GM23338 (cell line): ENCODE results near the gene HEXD. TPM values are rescaled to one million over a fixed set of nuclear protein-coding genes. Genes with fewer than 3 reads are reported as not detected.

Experiments
- ATAC-seq: fragments of 200-7000 bp; cut with Tn5 transposase; 3 replicates; pipeline ENCODE4 v1.9.1; 2020
- DNase-seq: peaks from one replicate; pipeline ENCODE4 v3.0.0-alpha.2; 2015; ENCODE audit warnings: low spot score
- H2AFZ ChIP-seq: fragments of 200-600 bp; sonication (generic); 2 replicates; pipeline ENCODE4 v1.8.0; 2016; ENCODE audit warnings: antibody characterized with exemption, mild to moderate bottlenecking, moderate library complexity
- H3F3A ChIP-seq: fragments of 200-600 bp; sonication (generic); replicated peaks from 2 replicates; pipeline ENCODE4 v1.8.0; 2017; ENCODE audit warnings: antibody characterized with exemption, mixed run types, low read depth
- H3K27ac ChIP-seq: fragments of 200-600 bp; sonication (generic); 2 replicates; pipeline ENCODE4 v1.6.1; 2016; ENCODE audit warnings: low read depth
- H3K27me3 ChIP-seq: fragments of 200-600 bp; sonication (generic); 2 replicates; pipeline ENCODE4 v1.8.0; 2016; ENCODE audit warnings: mild to moderate bottlenecking, mixed run types, moderate library complexity; ENCODE audit not compliant: insufficient read depth
- H3K36me3 ChIP-seq: fragments of 200-600 bp; sonication (generic); 2 replicates; pipeline ENCODE4 v1.8.0; 2016; ENCODE audit warnings: mild to moderate bottlenecking; ENCODE audit not compliant: insufficient read depth
- H3K4me1 ChIP-seq: fragments of 200-600 bp; sonication (generic); 2 replicates; pipeline ENCODE4 v1.8.0; 2016; ENCODE audit warnings: mild to moderate bottlenecking, moderate library complexity; ENCODE audit not compliant: insufficient read depth
- H3K4me2 ChIP-seq: fragments of 200-600 bp; sonication (generic); 2 replicates; pipeline ENCODE4 v1.7.1; 2017; ENCODE audit warnings: mixed run types
- H3K4me3 ChIP-seq: fragments of 200-600 bp; sonication (generic); 2 replicates; pipeline ENCODE4 v1.6.1; 2016; ENCODE audit warnings: mixed run types
- H3K79me2 ChIP-seq: fragments of 200-600 bp; sonication (generic); replicated peaks from 2 replicates; pipeline ENCODE4 v1.8.0; 2017; ENCODE audit warnings: mild to moderate bottlenecking; ENCODE audit not compliant: insufficient read depth
- H3K9me2 ChIP-seq: fragments of 200-600 bp; sonication (generic); 2 replicates; pipeline ENCODE4 v1.8.0; 2017; ENCODE audit not compliant: insufficient read depth
- H4K20me1 ChIP-seq: fragments of 200-600 bp; sonication (generic); replicated peaks from 2 replicates; pipeline ENCODE4 v1.8.0; 2017; ENCODE audit warnings: mild to moderate bottlenecking; ENCODE audit not compliant: insufficient read depth
- H3K27ac Mint-ChIP-seq: 2 replicates; pipeline ENCODE4 v1.8.0; 2020; ENCODE audit warnings: inconsistent platforms, mild to moderate bottlenecking, moderate library complexity, mixed read lengths
- H3K27me3 Mint-ChIP-seq: 3 replicates; pipeline ENCODE4 v1.8.0; 2022; ENCODE audit warnings: low read depth, mild to moderate bottlenecking, moderate library complexity, mixed read lengths, inconsistent platforms; ENCODE audit not compliant: insufficient read depth, poor library complexity
- H3K36me3 Mint-ChIP-seq: 3 replicates; pipeline ENCODE4 v1.8.0; 2021; ENCODE audit warnings: low read depth, mild to moderate bottlenecking, inconsistent platforms, moderate library complexity, mixed read lengths
- H3K4me1 Mint-ChIP-seq: 3 replicates; pipeline ENCODE4 v1.8.0; 2020; ENCODE audit warnings: mild to moderate bottlenecking, inconsistent platforms, mixed read lengths
- H3K4me3 Mint-ChIP-seq: 3 replicates; pipeline ENCODE4 v1.8.0; 2021; ENCODE audit warnings: moderate library complexity, mild to moderate bottlenecking, inconsistent platforms, mixed read lengths
- H3K9me3 Mint-ChIP-seq: 3 replicates; pipeline ENCODE4 v1.8.0; 2020; ENCODE audit warnings: moderate library complexity, mild to moderate bottlenecking, inconsistent platforms, mixed read lengths
- CREB1 ChIP-seq: fragments of 250-450 bp; sonication (Bioruptor Pico); IDR thresholded peaks from 2 replicates; pipeline ENCODE4 v1.5.0; 2020; ENCODE audit warnings: low read depth, mild to moderate bottlenecking, moderate library complexity
- EZH2 ChIP-seq: fragments of 200-600 bp; sonication (generic); IDR thresholded peaks from one replicate; pipeline ENCODE4 v1.8.0; 2017; ENCODE audit warnings: antibody characterized with exemption, mild to moderate bottlenecking, low read depth; ENCODE audit not compliant: unreplicated experiment
- EZH2phosphoT487 ChIP-seq: fragments of 200-600 bp; sonication (generic); IDR thresholded peaks from one replicate; pipeline ENCODE4 v1.8.1; 2018; ENCODE audit warnings: antibody characterized with exemption; ENCODE audit not compliant: unreplicated experiment
- JUNB ChIP-seq: IDR thresholded peaks from one replicate; pipeline ENCODE4 v1.6.1; 2016; ENCODE audit warnings: antibody characterized with exemption; ENCODE audit not compliant: unreplicated experiment
- NANOG ChIP-seq: IDR thresholded peaks from 2 replicates; pipeline ENCODE4 v1.6.1; 2016; ENCODE audit warnings: antibody characterized with exemption, borderline replicate concordance
- POLR2AphosphoS5 ChIP-seq: IDR thresholded peaks from 2 replicates; pipeline ENCODE4 v1.6.1; 2016; ENCODE audit warnings: antibody characterized with exemption, low read depth
- STAT1 ChIP-seq: IDR thresholded peaks from one replicate; pipeline ENCODE4 v1.6.1; 2016; ENCODE audit warnings: antibody characterized with exemption; ENCODE audit not compliant: unreplicated experiment
- ZNF114 ChIP-seq: fragments of 250-450 bp; sonication (Bioruptor Pico); IDR thresholded peaks from 2 replicates; pipeline ENCODE4 v1.5.0; 2020; ENCODE audit warnings: mild to moderate bottlenecking, moderate library complexity
- polyA plus RNA-seq: library from polyadenylated mRNA; unstranded; fragments of >200 nt; fragmentation: Nextera tagmentation; extraction: Ambion mirVana; gene quantifications from 2 replicates; pipeline ENCODE4 v1.2.1, GENCODE V29; 2016
- total RNA-seq: library from RNA; depleted of rRNA; stranded (reverse); fragments of >200 nt; shearing (Covaris generic); gene quantifications from 2 replicates; pipeline ENCODE4 v1.2.3, GENCODE V29; 2014
- TF ChIP-seq, protein P1 (sequence below): IDR thresholded peaks from one replicate; pipeline ENCODE4 v1.6.1; 2018; ENCODE audit warnings: antibody characterized with exemption; ENCODE audit not compliant: unreplicated experiment
- TF ChIP-seq, protein P2 (sequence below): IDR thresholded peaks from 2 replicates; pipeline ENCODE4 v1.6.1; 2016; ENCODE audit warnings: antibody characterized with exemption
- TF ChIP-seq, protein P3 (sequence below): fragments of 250-450 bp; sonication (Bioruptor Pico); IDR thresholded peaks from 2 replicates; pipeline ENCODE4 v1.5.0; 2020; ENCODE audit warnings: mild to moderate bottlenecking, moderate library complexity
- TF ChIP-seq, protein P4 (sequence below), 2 experiments: fragments of 200-600 bp in 1 of 2; sonication (generic) in 1 of 2; conservative IDR thresholded peaks; 2 replicates each; pipeline versions ENCODE4 v1.5.1 to v1.6.1; 2016 to 2017; ENCODE audit warnings: antibody characterized with exemption in 2 of 2, low read depth in 2 of 2, mild to moderate bottlenecking in 2 of 2, moderate library complexity in 1 of 2

HEXD gene
- total and polyA plus RNA-seq, 2 experiments from 2014 or later: 11.9 to 31.1 TPM

- TF ChIP-seq, protein P1, sequence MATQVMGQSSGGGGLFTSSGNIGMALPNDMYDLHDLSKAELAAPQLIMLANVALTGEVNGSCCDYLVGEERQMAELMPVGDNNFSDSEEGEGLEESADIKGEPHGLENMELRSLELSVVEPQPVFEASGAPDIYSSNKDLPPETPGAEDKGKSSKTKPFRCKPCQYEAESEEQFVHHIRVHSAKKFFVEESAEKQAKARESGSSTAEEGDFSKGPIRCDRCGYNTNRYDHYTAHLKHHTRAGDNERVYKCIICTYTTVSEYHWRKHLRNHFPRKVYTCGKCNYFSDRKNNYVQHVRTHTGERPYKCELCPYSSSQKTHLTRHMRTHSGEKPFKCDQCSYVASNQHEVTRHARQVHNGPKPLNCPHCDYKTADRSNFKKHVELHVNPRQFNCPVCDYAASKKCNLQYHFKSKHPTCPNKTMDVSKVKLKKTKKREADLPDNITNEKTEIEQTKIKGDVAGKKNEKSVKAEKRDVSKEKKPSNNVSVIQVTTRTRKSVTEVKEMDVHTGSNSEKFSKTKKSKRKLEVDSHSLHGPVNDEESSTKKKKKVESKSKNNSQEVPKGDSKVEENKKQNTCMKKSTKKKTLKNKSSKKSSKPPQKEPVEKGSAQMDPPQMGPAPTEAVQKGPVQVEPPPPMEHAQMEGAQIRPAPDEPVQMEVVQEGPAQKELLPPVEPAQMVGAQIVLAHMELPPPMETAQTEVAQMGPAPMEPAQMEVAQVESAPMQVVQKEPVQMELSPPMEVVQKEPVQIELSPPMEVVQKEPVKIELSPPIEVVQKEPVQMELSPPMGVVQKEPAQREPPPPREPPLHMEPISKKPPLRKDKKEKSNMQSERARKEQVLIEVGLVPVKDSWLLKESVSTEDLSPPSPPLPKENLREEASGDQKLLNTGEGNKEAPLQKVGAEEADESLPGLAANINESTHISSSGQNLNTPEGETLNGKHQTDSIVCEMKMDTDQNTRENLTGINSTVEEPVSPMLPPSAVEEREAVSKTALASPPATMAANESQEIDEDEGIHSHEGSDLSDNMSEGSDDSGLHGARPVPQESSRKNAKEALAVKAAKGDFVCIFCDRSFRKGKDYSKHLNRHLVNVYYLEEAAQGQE: no peak
- TF ChIP-seq CREB1 (CRISPR knock-in tag): no peak
These were observed 28.8 kb upstream of the HEXD start (continued) for GRCh38 chr17:82389379-82389778.

GRCh38 chr17:82390015-82390859 is 27.9 kb upstream of the HEXD start:
- H3K27ac ChIP-seq: no peak overlapping the region
- no peak overlapping the region for H3K4me3 ChIP-seq
- H3K9me2 ChIP-seq: no peaks in the 10 kb centered on the region
- no peaks in the 10 kb centered on the region for H3F3A ChIP-seq
- ATAC-seq (no peak), DNase-seq (no peak)
- Mint-ChIP-seq H3K9me3 (no peaks in the 10 kb centered on the region), H3K4me3 (no peak overlapping the region), H3K27ac (no peak overlapping the region), H3K4me1 (peaks cover 3% of the 10 kb centered on the region; the same call in 1 of the 3 replicates), H3K36me3 (no peaks in the 10 kb centered on the region; the same call in 2 of the 3 replicates), H3K27me3 (peaks cover 10% of the 10 kb centered on the region)
- no peak overlapping the region for H3K4me2 ChIP-seq
- H3K27me3 ChIP-seq: no peaks in the 10 kb centered on the region
- H4K20me1 ChIP-seq: no peaks in the 10 kb centered on the region; the same call in 1 of the 2 replicates
- H3K79me2 ChIP-seq: no peaks in the 10 kb centered on the region
- no peaks in the 10 kb centered on the region for H3K36me3 ChIP-seq
- no peaks in the 10 kb centered on the region for H3K4me1 ChIP-seq
- H2AFZ ChIP-seq: no peak overlapping the region
- TF ChIP-seq ZNF114 (CRISPR knock-in tag) (no peak), NANOG (no peak), POLR2AphosphoS5 (no peak), STAT1 (no peak), EZH2 (no peak), JUNB (no peak), EZH2phosphoT487 (no peak), CREB1 (CRISPR knock-in tag) (no peak)
- TF ChIP-seq, protein P2, sequence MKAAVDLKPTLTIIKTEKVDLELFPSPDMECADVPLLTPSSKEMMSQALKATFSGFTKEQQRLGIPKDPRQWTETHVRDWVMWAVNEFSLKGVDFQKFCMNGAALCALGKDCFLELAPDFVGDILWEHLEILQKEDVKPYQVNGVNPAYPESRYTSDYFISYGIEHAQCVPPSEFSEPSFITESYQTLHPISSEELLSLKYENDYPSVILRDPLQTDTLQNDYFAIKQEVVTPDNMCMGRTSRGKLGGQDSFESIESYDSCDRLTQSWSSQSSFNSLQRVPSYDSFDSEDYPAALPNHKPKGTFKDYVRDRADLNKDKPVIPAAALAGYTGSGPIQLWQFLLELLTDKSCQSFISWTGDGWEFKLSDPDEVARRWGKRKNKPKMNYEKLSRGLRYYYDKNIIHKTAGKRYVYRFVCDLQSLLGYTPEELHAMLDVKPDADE: no peak
- TF ChIP-seq, protein P3, sequence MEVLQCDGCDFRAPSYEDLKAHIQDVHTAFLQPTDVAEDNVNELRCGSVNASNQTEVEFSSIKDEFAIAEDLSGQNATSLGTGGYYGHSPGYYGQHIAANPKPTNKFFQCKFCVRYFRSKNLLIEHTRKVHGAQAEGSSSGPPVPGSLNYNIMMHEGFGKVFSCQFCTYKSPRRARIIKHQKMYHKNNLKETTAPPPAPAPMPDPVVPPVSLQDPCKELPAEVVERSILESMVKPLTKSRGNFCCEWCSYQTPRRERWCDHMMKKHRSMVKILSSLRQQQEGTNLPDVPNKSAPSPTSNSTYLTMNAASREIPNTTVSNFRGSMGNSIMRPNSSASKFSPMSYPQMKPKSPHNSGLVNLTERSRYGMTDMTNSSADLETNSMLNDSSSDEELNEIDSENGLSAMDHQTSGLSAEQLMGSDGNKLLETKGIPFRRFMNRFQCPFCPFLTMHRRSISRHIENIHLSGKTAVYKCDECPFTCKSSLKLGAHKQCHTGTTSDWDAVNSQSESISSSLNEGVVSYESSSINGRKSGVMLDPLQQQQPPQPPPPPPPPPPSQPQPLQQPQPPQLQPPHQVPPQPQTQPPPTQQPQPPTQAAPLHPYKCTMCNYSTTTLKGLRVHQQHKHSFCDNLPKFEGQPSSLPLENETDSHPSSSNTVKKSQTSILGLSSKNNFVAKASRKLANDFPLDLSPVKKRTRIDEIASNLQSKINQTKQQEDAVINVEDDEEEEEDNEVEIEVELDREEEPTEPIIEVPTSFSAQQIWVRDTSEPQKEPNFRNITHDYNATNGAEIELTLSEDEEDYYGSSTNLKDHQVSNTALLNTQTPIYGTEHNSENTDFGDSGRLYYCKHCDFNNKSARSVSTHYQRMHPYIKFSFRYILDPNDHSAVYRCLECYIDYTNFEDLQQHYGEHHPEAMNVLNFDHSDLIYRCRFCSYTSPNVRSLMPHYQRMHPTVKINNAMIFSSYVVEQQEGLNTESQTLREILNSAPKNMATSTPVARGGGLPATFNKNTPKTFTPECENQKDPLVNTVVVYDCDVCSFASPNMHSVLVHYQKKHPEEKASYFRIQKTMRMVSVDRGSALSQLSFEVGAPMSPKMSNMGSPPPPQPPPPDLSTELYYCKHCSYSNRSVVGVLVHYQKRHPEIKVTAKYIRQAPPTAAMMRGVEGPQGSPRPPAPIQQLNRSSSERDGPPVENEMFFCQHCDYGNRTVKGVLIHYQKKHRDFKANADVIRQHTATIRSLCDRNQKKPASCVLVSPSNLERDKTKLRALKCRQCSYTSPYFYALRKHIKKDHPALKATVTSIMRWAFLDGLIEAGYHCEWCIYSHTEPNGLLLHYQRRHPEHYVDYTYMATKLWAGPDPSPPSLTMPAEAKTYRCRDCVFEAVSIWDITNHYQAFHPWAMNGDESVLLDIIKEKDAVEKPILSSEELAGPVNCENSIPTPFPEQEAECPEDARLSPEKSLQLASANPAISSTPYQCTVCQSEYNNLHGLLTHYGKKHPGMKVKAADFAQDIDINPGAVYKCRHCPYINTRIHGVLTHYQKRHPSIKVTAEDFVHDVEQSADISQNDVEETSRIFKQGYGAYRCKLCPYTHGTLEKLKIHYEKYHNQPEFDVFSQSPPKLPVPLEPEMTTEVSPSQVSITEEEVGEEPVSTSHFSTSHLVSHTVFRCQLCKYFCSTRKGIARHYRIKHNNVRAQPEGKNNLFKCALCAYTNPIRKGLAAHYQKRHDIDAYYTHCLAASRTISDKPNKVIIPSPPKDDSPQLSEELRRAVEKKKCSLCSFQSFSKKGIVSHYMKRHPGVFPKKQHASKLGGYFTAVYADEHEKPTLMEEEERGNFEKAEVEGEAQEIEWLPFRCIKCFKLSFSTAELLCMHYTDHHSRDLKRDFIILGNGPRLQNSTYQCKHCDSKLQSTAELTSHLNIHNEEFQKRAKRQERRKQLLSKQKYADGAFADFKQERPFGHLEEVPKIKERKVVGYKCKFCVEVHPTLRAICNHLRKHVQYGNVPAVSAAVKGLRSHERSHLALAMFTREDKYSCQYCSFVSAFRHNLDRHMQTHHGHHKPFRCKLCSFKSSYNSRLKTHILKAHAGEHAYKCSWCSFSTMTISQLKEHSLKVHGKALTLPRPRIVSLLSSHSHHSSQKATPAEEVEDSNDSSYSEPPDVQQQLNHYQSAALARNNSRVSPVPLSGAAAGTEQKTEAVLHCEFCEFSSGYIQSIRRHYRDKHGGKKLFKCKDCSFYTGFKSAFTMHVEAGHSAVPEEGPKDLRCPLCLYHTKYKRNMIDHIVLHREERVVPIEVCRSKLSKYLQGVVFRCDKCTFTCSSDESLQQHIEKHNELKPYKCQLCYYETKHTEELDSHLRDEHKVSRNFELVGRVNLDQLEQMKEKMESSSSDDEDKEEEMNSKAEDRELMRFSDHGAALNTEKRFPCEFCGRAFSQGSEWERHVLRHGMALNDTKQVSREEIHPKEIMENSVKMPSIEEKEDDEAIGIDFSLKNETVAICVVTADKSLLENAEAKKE: no peak
- TF ChIP-seq, protein P4, sequence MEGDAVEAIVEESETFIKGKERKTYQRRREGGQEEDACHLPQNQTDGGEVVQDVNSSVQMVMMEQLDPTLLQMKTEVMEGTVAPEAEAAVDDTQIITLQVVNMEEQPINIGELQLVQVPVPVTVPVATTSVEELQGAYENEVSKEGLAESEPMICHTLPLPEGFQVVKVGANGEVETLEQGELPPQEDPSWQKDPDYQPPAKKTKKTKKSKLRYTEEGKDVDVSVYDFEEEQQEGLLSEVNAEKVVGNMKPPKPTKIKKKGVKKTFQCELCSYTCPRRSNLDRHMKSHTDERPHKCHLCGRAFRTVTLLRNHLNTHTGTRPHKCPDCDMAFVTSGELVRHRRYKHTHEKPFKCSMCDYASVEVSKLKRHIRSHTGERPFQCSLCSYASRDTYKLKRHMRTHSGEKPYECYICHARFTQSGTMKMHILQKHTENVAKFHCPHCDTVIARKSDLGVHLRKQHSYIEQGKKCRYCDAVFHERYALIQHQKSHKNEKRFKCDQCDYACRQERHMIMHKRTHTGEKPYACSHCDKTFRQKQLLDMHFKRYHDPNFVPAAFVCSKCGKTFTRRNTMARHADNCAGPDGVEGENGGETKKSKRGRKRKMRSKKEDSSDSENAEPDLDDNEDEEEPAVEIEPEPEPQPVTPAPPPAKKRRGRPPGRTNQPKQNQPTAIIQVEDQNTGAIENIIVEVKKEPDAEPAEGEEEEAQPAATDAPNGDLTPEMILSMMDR (conservative IDR thresholded peaks at IDR 0.05; ENCODE audit: low read depth in 2 of 2): no peak
